Astrocyte (in vitro differentiated cells and primary cell): Measurements from ENCODE around the gene TNN. TPM values are rescaled to one million over a fixed set of nuclear protein-coding genes. Genes with fewer than 3 reads are reported as not detected.

ENCODE experiments used
- DNase-seq: peaks from one replicate; pipeline ENCODE4 v3.0.0-alpha.2; 2010; ENCODE audit warnings: low read depth
- FAIRE-seq: peaks from 2 replicates; lab custom pipeline; 2011; peaks lifted over from hg19 to GRCh38; lab: Jason Lieb, UNC
- H2AFZ ChIP-seq: 2 replicates; pipeline ENCODE4 v1.6.0; 2012; ENCODE audit warnings: low read depth, low read length, inconsistent platforms
- H3K27ac ChIP-seq: 2 replicates; pipeline ENCODE4 v1.5.1; 2011; ENCODE audit warnings: low read depth, low read length, inconsistent platforms
- H3K27me3 ChIP-seq: 2 replicates; pipeline ENCODE4 v1.6.0; 2011; ENCODE audit warnings: low read length, inconsistent platforms; ENCODE audit not compliant: insufficient read depth
- H3K36me3 ChIP-seq: 2 replicates; pipeline ENCODE4 v1.5.1; 2011; ENCODE audit warnings: low read length, inconsistent platforms; ENCODE audit not compliant: insufficient read depth
- H3K4me1 ChIP-seq: 2 replicates; pipeline ENCODE4 v1.5.1; 2011; ENCODE audit warnings: low read length, inconsistent platforms; ENCODE audit not compliant: insufficient read depth
- H3K4me2 ChIP-seq: 2 replicates; pipeline ENCODE4 v1.6.0; 2012; ENCODE audit warnings: low read length, inconsistent platforms
- H3K4me3 ChIP-seq: 2 replicates; pipeline ENCODE4 v1.5.1; 2011; ENCODE audit warnings: low read depth, mild to moderate bottlenecking, low read length, inconsistent platforms; ENCODE audit not compliant: insufficient read depth
- H3K79me2 ChIP-seq: 2 replicates; pipeline ENCODE4 v1.6.0; 2012; ENCODE audit warnings: mild to moderate bottlenecking, low read length, inconsistent platforms; ENCODE audit not compliant: insufficient read depth
- H3K9ac ChIP-seq: 2 replicates; pipeline ENCODE4 v1.6.0; 2012; ENCODE audit warnings: mild to moderate bottlenecking, low read length, inconsistent platforms
- H3K9me3 ChIP-seq: 2 replicates; pipeline ENCODE4 v1.5.1; 2012; ENCODE audit warnings: low read depth, mild to moderate bottlenecking, low read length, inconsistent platforms; ENCODE audit not compliant: insufficient read depth
- H4K20me1 ChIP-seq: 2 replicates; pipeline ENCODE4 v1.6.0; 2012; ENCODE audit warnings: low read length, inconsistent platforms; ENCODE audit not compliant: insufficient read depth
- H3K27ac Mint-ChIP-seq: one replicate; pipeline ENCODE4 v1.8.0; 2021; ENCODE audit warnings: mild to moderate bottlenecking, mixed read lengths; ENCODE audit not compliant: unreplicated experiment
- H3K27me3 Mint-ChIP-seq: one replicate; pipeline ENCODE4 v1.8.0; 2021; ENCODE audit warnings: low read depth, mixed read lengths; ENCODE audit not compliant: unreplicated experiment
- H3K36me3 Mint-ChIP-seq: one replicate; pipeline ENCODE4 v1.8.0; 2021; ENCODE audit warnings: low read depth, mixed read lengths; ENCODE audit not compliant: unreplicated experiment
- H3K4me1 Mint-ChIP-seq: one replicate; pipeline ENCODE4 v1.8.0; 2021; ENCODE audit warnings: low read depth, mixed read lengths; ENCODE audit not compliant: unreplicated experiment
- H3K4me3 Mint-ChIP-seq: one replicate; pipeline ENCODE4 v1.8.0; 2021; ENCODE audit warnings: mild to moderate bottlenecking, moderate library complexity, mixed read lengths; ENCODE audit not compliant: unreplicated experiment
- H3K9me3 Mint-ChIP-seq: one replicate; pipeline ENCODE4 v1.8.0; 2021; ENCODE audit warnings: mild to moderate bottlenecking, mixed read lengths; ENCODE audit not compliant: unreplicated experiment
- CTCF ChIP-seq: IDR thresholded peaks from 2 replicates; pipeline ENCODE4 v1.5.1; 2011; ENCODE audit warnings: low read depth, mild to moderate bottlenecking, inconsistent platforms, low read length, moderate library complexity; ENCODE audit not compliant: insufficient read depth
- EZH2 ChIP-seq: IDR thresholded peaks from 2 replicates; pipeline ENCODE4 v1.6.1; 2012; ENCODE audit warnings: mild to moderate bottlenecking, low read length, inconsistent platforms; ENCODE audit not compliant: insufficient read depth
- total RNA-seq: library from RNA; stranded (reverse); gene quantifications from 2 replicates; pipeline ENCODE4 v1.2.1, GENCODE V29; 2021

The TNN gene
- total RNA-seq, 1 donor from 2014 or later, result 0.16 TPM

- no peak overlapping the region for H3K27ac ChIP-seq
- no peak overlapping the region for H3K4me2 ChIP-seq
- Mint-ChIP-seq H3K4me3 (no peak overlapping the region), H3K9me3 (no peaks in the 10 kb centered on the region), H3K27me3 (peaks cover 2% of the 10 kb centered on the region), H3K27ac (no peak overlapping the region), H3K36me3 (no peaks in the 10 kb centered on the region), H3K4me1 (peaks cover 26% of the 10 kb centered on the region)
- no peak overlapping the region for H2AFZ ChIP-seq
- H4K20me1 ChIP-seq, result no peaks in the 10 kb centered on the region
- no peak for FAIRE-seq
- peak; percentile 16 for DNase-seq
- H3K4me3 ChIP-seq, result no peak overlapping the region
- no peaks in the 10 kb centered on the region for H3K9me3 ChIP-seq
- H3K9ac ChIP-seq, result no peak overlapping the region
- H3K4me1 ChIP-seq, result peaks cover 6% of the 10 kb centered on the region
- no peaks in the 10 kb centered on the region for H3K27me3 ChIP-seq
- H3K79me2 ChIP-seq, result no peaks in the 10 kb centered on the region
- TF ChIP-seq EZH2 (no peak), CTCF (no peak)
- H3K36me3 ChIP-seq, result no peaks in the 10 kb centered on the region
These were observed 61.5 kb downstream of the TNN start for GRCh38 chr1:175129182-175129581.

- Histone ChIP-seq H3K9me3 (no peaks in the 10 kb centered on the region), H3K4me2 (no peak overlapping the region), H3K27ac (no peak overlapping the region), H3K4me1 (peaks cover 6% of the 10 kb centered on the region), H4K20me1 (no peaks in the 10 kb centered on the region), H3K4me3 (no peak overlapping the region), H2AFZ (no peak overlapping the region), H3K27me3 (no peaks in the 10 kb centered on the region), H3K36me3 (no peaks in the 10 kb centered on the region), H3K9ac (no peak overlapping the region), H3K79me2 (no peaks in the 10 kb centered on the region)
- DNase-seq (no peak), FAIRE-seq (no peak)
- no peak overlapping the region for H3K4me3 Mint-ChIP-seq
- H3K4me1 Mint-ChIP-seq, result peaks cover 26% of the 10 kb centered on the region
- no peaks in the 10 kb centered on the region for H3K36me3 Mint-ChIP-seq
- H3K27ac Mint-ChIP-seq, result peak overlapping the region; percentile 15
- TF ChIP-seq EZH2 (no peak), CTCF (no peak)
- no peaks in the 10 kb centered on the region for H3K9me3 Mint-ChIP-seq
- peaks cover 1% of the 10 kb centered on the region for H3K27me3 Mint-ChIP-seq
These were observed 62.0 kb downstream of the TNN start for GRCh38 chr1:175129644-175129996.

- Mint-ChIP-seq H3K27ac (peak overlapping the region; percentile 15), H3K4me1 (peaks cover 26% of the 10 kb centered on the region), H3K36me3 (no peaks in the 10 kb centered on the region), H3K9me3 (no peaks in the 10 kb centered on the region), H3K27me3 (no peaks in the 10 kb centered on the region), H3K4me3 (no peak overlapping the region)
- Histone ChIP-seq H3K79me2 (no peaks in the 10 kb centered on the region), H3K27me3 (no peaks in the 10 kb centered on the region), H4K20me1 (no peaks in the 10 kb centered on the region), H3K9ac (no peak overlapping the region), H3K4me3 (no peak overlapping the region), H3K9me3 (no peaks in the 10 kb centered on the region), H3K27ac (no peak overlapping the region), H2AFZ (no peak overlapping the region), H3K4me2 (no peak overlapping the region), H3K36me3 (no peaks in the 10 kb centered on the region), H3K4me1 (peaks cover 6% of the 10 kb centered on the region)
- TF ChIP-seq CTCF (no peak), EZH2 (no peak)
- no peak for DNase-seq
- FAIRE-seq, result no peak
These were observed 62.5 kb downstream of the TNN start for GRCh38 chr1:175129997-175130648.
